ENCODE data around the gene PLD1.
"Not testable (repeated sequence)": the region's sequence is repeated elsewhere in the genome, so short reads cannot be mapped to it uniquely, and the experiment has no call there.

Gene PLD1

DNA sequence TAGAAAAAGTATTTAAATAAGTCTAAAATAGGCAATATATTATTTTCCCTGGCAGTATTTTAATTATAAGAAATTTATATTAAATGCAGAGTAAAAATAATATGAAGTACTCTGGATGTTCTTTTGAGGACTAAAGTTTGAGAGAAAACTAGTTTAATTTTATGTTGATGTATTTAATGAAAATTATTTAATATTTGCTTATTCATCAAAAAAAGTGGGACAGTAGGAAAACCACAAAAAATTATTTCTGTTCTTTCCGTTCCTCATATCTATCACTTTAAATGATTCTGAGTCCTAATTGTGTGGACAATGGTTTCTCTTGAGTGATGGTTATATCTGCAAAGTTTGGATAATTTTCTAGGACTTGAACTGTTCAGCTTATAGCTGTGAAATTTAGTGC, 202.8 kb downstream of the PLD1 start:
- DNase-seq: no peak

DNA sequence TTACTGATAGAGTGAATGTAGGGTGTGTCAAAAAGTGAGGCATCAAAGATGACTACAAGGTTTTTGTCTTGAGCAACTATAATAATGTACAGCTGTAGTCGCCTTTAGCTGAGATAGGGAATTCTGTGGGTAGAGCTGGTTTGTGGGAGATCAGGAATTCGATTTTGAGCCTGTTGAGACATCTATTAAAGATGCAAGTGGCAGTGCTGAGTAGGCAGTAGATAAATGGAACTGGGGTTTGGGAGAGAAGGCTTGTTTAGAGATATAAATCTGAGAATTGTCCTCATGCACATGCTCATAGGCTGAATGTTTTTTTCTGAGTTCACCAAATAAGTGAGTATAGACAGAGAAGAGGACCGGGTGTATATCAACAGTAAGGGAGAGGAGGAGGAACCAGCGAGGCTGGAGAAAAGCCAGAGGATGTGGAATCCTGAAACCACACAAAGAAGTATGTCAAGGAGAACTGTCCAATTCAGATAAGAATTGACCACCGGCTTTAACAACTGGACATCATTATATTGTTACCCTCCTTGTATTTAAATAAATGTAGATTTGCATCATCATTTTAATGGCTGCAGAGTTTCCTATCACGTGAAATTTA, 204.0 kb downstream of the PLD1 start:
- DNase-seq: no peak

DNA sequence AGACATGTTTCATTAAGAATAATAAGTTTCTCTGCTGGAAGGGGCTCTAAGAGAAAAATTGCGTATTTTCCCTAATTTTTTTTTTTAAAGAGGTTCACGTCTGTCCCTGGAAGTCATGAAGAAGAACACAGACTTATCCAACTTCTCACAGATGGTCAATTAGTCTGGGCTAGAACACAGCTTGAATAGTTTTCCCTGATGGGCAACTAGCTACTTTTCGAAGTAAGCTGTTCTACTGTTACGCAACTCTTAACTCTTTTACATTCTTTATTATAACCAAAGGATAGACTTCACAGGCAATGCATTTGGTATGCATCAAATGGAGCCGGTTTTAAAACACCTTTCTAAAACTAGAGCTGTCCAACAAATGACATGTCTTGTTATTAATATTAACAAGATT, 205.9 kb downstream of the PLD1 start:
- no peak for DNase-seq

DNA sequence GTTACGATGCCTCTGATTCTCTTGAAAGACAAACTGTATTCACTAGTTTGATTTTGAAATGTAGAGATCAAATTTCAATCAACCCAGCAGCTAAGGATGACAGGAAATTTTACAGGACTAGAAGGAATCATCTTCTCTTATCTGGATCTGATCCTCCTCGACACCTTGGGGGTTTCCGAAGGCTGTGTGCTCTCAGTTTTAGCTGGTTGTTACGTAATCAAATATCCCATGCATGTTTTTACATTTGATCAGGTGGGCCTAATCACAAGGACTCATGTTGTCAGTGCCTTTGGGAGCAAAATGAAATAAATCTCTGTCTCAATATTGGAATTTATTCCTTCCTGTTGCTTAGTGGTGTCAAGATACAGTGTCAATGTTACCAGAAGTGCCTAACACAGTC, 208.2 kb downstream of the PLD1 start:
- no peak for DNase-seq

DNA sequence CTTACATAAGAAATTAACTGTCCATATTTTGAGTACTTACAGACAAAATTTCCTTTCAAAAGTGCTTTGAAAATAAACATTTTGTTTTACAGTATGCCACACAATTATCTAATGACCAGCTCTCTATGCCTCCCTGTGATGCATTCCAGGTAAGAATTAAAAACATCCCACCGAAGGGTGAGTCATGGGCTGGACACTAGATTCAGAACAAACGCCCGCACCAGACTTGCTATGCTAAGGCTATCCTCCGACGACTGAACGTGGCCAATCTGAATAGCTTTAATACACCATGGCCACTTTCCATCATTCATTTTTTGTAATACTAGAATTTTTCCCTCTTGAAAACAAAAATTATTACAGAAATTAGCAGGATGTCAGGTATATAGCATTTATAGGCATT, 210.3 kb downstream of the PLD1 start:
- no peak for DNase-seq

GRCh38 chr3:171598990-171599389, 211.3 kb downstream of the PLD1 start:
- no peak for DNase-seq

GRCh38 chr3:171592786-171593185, 217.5 kb downstream of the PLD1 start:
- no peak for DNase-seq

DNA sequence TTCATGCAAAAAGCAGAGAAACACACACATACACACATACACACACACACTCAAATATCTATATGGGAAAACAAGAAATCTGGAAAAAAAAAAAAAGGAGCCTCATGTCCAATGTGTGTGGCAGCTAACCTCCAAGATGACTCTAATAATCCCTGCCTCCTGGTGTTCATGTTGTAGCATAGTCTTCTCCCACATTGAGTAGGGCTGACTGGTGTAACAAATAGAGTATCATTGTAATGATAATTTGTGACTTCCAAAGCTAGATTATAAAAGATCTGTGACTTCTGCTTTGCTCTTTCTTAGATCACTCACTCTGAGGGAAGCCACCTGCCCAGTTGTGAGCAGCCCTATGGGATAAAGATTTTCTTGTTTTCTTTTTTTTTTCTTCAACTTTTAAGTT, 219.2 kb downstream of the PLD1 start:
- no peak for DNase-seq

DNA sequence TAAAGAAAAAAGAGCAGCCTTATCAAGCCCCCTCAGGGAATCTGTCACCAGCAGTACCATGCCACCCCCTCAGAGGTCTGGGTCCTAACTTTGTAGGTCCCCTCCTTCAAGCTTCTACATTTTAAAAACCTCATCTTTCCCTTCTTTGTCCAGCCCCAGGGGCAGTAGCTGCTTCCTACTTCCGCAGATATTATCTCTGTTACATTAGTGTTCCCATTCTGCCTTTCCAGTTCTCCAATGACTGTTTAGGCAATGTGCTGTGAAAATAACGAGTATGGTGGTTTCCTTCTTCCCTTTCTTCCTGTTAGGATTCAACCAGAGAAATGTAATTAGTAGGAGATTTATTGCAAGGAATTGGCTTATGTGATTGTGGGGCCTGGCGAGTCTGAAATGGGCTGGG, 224.0 kb downstream of the PLD1 start:
- no peak for DNase-seq

- no peak for DNase-seq
Observed at GRCh38 chr3:171585039-171585438, 225.2 kb downstream of the PLD1 start.

DNA sequence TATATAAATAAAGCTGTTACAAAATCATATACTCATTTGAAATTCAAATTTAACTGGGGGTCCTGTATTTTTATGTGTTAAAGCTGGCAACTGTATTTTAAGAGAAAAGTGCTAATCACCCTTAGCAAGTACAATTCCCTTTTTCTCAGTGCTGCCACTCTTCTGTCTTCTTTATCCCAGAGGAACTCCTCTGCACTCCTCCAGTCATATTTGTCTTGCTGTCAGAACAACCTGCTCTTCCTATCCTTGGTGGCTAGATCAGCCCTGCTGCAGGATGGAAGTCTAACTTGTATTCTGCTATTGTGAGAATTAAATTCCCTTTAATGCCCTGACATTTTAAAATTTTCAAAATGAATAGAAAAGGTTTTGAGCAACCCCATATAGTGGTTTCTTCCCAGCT, 226.2 kb downstream of the PLD1 start:
- no peak for DNase-seq

DNA sequence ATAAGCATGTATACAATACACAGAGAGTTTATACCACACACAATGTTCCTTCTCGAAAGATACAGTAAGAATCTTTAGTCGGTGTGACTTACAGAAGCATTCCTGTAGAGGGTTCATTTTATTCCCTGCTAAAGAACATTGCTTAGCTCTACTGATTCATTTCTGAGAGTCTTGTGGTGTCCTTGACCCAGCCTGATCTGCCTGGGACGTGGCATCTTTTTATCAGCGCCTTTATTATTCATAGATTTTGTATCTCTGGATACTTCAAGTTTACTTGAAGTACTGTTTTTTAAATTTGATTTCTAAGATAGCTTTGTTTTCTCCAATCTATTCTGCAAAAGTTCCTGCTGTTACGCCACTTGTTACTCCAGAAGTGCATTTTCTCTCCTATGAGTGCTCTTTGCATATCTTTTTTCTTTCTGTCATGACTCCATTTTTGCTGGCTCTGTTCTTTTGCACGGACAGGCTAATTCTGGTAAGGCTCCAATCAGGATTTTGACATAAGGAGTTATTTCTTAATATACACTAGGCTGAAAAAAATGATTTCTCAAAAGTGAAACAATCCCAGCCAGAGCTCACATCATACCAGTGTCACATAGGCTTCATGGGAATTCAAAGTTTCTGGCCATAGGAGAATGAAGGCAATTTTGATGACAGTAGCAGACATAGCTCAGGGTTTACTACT, 235.6 kb downstream of the PLD1 start:
- DNase-seq: no peak

GRCh38 chr3:171569571-171570132, 240.6 kb downstream of the PLD1 start:
- no peak for DNase-seq

DNA sequence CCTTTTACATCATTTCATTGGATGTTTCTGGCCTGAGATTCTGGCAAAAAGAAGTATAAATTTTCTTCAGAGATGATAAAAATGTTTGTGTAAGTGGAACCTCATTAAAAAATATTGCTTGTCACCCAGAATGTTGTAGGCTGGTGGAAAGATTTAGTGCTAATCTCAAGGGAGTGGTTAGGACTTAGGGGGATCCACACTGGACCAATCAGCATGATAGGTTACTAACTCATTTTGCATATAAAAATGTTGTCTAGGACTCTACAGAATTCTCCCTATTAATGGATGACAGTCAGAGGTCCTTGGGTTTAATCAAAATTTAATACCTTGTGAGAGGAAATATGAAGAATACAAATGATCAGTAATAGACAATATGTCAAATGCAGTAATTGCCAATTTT, 241.5 kb downstream of the PLD1 start:
- no peak for DNase-seq

DNA sequence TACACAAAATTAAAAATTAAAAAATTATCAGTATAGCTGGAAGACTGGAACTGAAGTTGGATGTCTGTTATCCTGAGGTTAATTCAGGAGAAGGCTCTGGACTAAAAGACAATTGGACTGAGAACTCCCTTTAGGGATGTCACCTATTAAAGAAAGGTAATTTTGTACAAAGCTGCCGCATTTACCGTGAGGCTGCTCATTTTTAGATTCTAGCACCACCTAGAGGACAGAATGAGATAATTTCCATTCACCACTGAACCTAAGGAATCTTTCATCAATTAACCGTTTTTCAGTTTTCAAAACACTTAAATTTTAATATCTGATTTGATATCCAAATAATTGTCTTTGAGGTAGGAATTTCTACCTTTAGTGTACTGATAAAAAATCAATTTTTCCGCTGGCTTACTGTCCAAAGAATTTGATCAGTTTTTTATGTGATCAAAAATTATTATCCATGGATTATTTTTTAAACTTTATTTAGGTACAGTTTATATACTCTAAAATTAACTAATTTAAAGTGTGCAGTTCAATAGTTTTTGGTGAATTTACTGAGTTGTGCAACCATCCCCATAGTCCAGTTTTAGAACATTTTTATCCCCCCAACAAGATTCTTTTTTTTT, 243.4 kb downstream of the PLD1 start:
- peak in 1 of 14 donors; percentile 12 for DNase-seq

DNA sequence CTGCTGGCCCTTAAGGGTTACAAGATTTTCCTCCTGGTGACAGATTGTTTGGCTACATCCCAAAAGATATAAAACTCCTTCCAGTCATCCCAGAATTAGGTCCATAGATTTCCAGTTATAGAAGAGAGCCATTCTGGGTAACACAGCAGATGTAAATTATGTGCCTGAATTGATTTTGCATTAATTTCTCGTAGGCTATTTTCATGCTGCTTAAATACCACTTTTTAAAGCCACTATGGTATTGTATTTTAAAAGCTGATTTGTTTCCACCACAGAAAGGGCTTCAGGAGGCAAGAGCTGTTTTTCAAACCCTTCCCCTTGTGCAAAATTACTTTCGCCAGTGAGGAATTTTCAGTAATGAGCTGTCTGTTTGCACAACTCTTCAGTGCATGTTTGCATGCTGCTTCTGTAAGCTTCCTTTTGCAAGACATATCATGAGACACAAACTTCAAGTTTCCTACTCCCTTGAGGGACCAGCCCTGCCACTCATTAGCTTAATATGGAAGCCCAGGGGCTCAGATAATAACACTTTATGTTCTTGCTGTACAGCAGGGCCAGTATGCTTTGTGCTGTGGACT, 244.7 kb downstream of the PLD1 start:
- DNase-seq: no peak

DNA sequence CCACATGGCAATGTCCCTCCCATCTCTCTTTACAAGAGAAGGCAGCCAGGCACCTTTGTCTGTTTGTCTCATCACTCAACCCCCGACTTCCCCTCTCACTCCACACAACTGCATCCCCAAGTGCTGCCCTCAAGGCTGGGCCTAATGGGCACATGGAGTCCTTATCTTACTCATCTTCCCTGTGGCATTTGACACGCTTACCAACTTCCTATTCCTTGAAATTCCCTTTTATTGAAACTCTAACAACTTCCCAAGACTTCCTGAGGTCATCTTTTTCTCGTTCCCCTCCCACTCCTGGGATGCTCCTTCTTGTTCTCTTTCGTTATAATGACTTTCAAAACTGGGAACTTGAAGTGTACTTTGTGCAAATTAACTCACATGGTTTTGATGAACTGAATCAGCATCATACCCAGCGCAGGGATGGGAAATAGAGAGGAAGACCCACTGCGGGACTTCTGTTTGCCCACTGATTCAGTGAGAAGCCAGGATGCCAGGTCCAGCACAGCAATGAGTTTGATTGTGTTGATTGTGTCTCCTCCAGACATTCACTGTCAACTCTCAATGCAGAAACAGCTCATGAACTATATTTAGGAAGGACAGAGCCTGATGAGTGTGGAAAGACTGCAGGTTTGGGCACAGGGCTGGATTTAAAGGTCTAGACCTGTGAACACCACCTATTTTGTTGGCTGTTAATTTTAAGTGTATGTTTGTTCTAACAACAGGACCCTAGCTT, 245.4 kb downstream of the PLD1 start:
- DNase-seq: no peak

GRCh38 chr3:171563298-171563697, 247.0 kb downstream of the PLD1 start:
- DNase-seq: no peak

DNA sequence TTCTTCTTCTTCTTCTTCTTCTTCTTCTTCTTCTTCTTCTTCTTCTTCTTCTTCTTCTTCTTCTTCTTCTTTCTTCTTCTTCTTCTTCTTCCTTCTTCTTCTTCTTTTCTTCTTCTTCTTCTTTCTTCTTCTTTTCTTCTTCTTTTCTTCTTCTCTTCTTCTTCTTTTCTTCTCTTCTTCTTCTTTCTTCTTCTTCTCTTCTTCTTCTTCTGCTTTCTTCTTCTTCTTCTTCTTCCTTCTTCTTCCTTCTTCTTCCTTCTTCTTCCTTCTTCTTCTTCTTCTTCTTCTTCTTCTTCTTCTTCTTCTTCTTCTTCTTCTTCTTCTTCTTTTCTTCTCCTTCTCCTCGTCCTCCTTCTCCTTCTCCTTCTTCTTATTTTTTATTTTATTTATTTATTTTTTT, 247.8 kb downstream of the PLD1 start:
- DNase-seq: not testable (repeated sequence)

GRCh38 chr3:171561596-171562323, 248.5 kb downstream of the PLD1 start:
- no peak for DNase-seq

- no peak for DNase-seq
Observed at GRCh38 chr3:171559586-171559985, 250.7 kb downstream of the PLD1 start.

DNA sequence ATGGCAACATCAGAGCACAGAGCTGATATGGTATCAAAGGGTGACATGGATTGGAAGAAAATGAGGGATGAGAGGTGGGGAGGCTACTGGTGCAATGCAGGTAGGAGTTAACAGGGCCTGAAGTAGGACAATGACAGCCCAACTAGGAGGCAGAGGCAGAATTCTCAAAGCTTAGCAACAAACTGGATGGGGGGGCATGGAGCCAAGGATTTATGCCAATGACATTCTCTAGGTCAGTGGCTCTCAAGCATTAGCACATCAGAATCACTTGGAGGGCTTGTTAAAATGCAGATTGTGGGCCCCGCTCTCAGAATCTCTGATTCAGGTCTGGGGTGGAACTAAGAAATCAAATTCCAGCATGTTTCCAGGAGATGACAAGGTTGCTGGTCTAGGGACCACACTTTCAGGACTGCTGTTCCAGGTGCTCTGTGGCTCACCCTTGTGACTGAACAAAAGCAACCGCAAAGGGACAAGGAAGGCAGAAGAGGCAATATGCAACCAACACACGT, 252.0 kb downstream of the PLD1 start:
- peak in 1 of 14 donors; percentile 8 for DNase-seq

Measured in C1 segment of cervical spinal cord (tissue), 14 donors.